Transverse colon (tissue), 4 donors: Measurements from ENCODE around the gene GMDS. TPM values are rescaled to one million over a fixed set of nuclear protein-coding genes. Genes with fewer than 3 reads are reported as not detected.

Experiments
- DNase-seq: peaks from one replicate; pipeline ENCODE4 v3.0.0-alpha.2; 2019
- H3K27ac ChIP-seq, 4 donors: fragments of 200-600 bp; sonication (generic); 2 replicates each; pipeline ENCODE4 v1.5.1; 2016 to 2018; ENCODE audit warnings: inconsistent platforms in 4 of 4
- H3K27me3 ChIP-seq: fragments of 200-600 bp; sonication (generic); 2 replicates; pipeline ENCODE4 v1.5.1; 2017; ENCODE audit warnings: inconsistent platforms
- H3K36me3 ChIP-seq, 4 donors: fragments of 200-600 bp; sonication (generic); 2 replicates each; pipeline ENCODE4 v1.5.1; 2017 to 2019; ENCODE audit warnings: inconsistent platforms in 4 of 4
- H3K4me1 ChIP-seq, 4 donors: fragments of 200-600 bp; sonication (generic); 2 replicates each; pipeline ENCODE4 v1.5.1; 2017 to 2020; ENCODE audit warnings: inconsistent platforms in 4 of 4
- H3K4me3 ChIP-seq, 4 donors: fragments of 200-600 bp; sonication (generic); 1 replicate in 1 of 4; 2 replicates in 3 of 4; pipeline versions ENCODE4 v1.5.1 to v1.6.1; 2017 to 2019; ENCODE audit warnings: inconsistent platforms in 4 of 4
- H3K9me3 ChIP-seq, 2 donors: fragments of 200-600 bp; sonication (generic); 2 replicates each; pipeline ENCODE4 v1.5.1; 2017 to 2019; ENCODE audit warnings: inconsistent platforms in 2 of 2
- CTCF ChIP-seq, 5 experiments: fragments of 200-600 bp in 3 of 5; fragments of 450-650 bp in 2 of 5; sonication (generic) in 3 of 5; IDR thresholded peaks; 1 replicate in 2 of 5; 2 replicates in 3 of 5; pipeline ENCODE4 v1.5.1; 2016 to 2017; ENCODE audit warnings: antibody characterized with exemption in 5 of 5, inconsistent platforms in 3 of 5, mild to moderate bottlenecking in 2 of 5, moderate library complexity in 1 of 5
- EP300 ChIP-seq: sonication (generic); formaldehyde crosslinking; IDR thresholded peaks from one replicate; pipeline ENCODE4 v1.6.1; 2017; ENCODE audit warnings: antibody characterized with exemption, low read depth
- POLR2A ChIP-seq: fragments of 450-650 bp; IDR thresholded peaks from one replicate; pipeline ENCODE4 v1.6.1; 2016; ENCODE audit warnings: antibody characterized with exemption, mild to moderate bottlenecking, moderate library complexity
- POLR2AphosphoS5 ChIP-seq, 3 donors: sonication (generic); formaldehyde crosslinking; IDR thresholded peaks; one replicate each; pipeline ENCODE4 v1.6.1; 2016; ENCODE audit warnings: antibody characterized with exemption in 3 of 3
- WGBS, 2 donors: methylation state at CpG; one replicate each; pipeline ENCODE4 v1.1.5; 2018; ENCODE audit warnings: low coverage in 1 of 2; 5-methylcytosine and 5-hydroxymethylcytosine counted together
- in situ Hi-C, 4 donors: fragments of 200-750 bp; cut with MboI; loops; one replicate each; pipeline versions ENCODE4 v1.15.0 to v1.15.1; 2017; ENCODE audit warnings: low sequenced_read_pairs in 3 of 4, low pct_ligation_motif_present in 1 of 4, low pct_unique_long_range_greater_than_20kb in 1 of 4
- intact Hi-C: fragments of 100-400 bp; cut with DNase I; formaldehyde crosslinking; loops from one replicate; pipeline ENCODE4 v1.15.1; 2023; ENCODE audit warnings: low total_unique reads
- total RNA-seq, 4 donors: library from RNA; depleted of rRNA; stranded (reverse); fragments of >200 nt; gene quantifications; one replicate each; pipeline ENCODE4 v1.1.0, GENCODE V29; 2016

GMDS gene
- total RNA-seq, 4 donors from 2014 or later = 66.2 to 546 (median 102) TPM

GRCh38 chr6:2197177-2197671 is 48.2 kb downstream of the GMDS start:
- in situ Hi-C loops (loop anchor here in 2 of 4 donors (10.0 to 25.0 kb wide), 2 partner anchors 440 to 602 kb away; no protein-coding TSS in a partner anchor), intact Hi-C loops (no loop called here)
- 78% methylated on average over 7 of the region's 7 CpGs; no CpG with 5 or more reads in 1 of the 2 donors for WGBS, 2 donors
- Histone ChIP-seq H3K4me1 (peaks cover 0 to 15% (median 4%) of the 10 kb centered on the region in 4 donors), H3K9me3 (no peaks in the 10 kb centered on the region), H3K27me3 (no peaks in the 10 kb centered on the region), H3K27ac (no peak overlapping the region), H3K4me3 (no peak overlapping the region), H3K36me3 (no peaks in the 10 kb centered on the region)
- no peak for DNase-seq
- TF ChIP-seq CTCF (IDR thresholded peaks at IDR 0.05) (no peak), EP300 (no peak), POLR2AphosphoS5 (IDR thresholded peaks at IDR 0.05) (no peak), POLR2A (no peak)

GRCh38 chr6:2196079-2196679 is 49.2 kb downstream of the GMDS start:
- 0 to 17% methylated on average over 1 of the region's 1 CpG for WGBS, 2 donors
- peaks cover 0 to 15% (median 4%) of the 10 kb centered on the region in 4 donors for H3K4me1 ChIP-seq
- H3K27me3 ChIP-seq = no peaks in the 10 kb centered on the region
- no peaks in the 10 kb centered on the region for H3K9me3 ChIP-seq
- no peak overlapping the region for H3K27ac ChIP-seq
- H3K4me3 ChIP-seq = no peak overlapping the region
- in situ Hi-C loops (loop anchor here in 2 of 4 donors (10.0 to 25.0 kb wide), 2 partner anchors 441 to 601 kb away; no protein-coding TSS in a partner anchor), intact Hi-C loops (no loop called here)
- H3K36me3 ChIP-seq = no peaks in the 10 kb centered on the region
- peak; percentile 21 for DNase-seq
- TF ChIP-seq EP300 = no peak
- TF ChIP-seq CTCF (IDR thresholded peaks at IDR 0.05) = peak; percentile 71 to 80 (median 76)

- in situ Hi-C loops (loop anchor here in 2 of 4 donors (10.0 to 25.0 kb wide), 2 partner anchors 443 to 600 kb away; no protein-coding TSS in a partner anchor), intact Hi-C loops (loop anchor here (5.0 kb wide), 1 partner anchor 597 kb away; no protein-coding TSS in a partner anchor)
- TF ChIP-seq CTCF (IDR thresholded peaks at IDR 0.05) (no peak), EP300 (no peak), POLR2AphosphoS5 (IDR thresholded peaks at IDR 0.05) (no peak), POLR2A (no peak)
- WGBS, 2 donors = 85 to 91% methylated on average over 4 of the region's 4 CpGs
- no peak for DNase-seq
- Histone ChIP-seq H3K27me3 (no peaks in the 10 kb centered on the region), H3K4me3 (no peak overlapping the region), H3K4me1 (peaks cover 0 to 15% (median 4%) of the 10 kb centered on the region in 4 donors), H3K9me3 (no peaks in the 10 kb centered on the region), H3K27ac (no peak overlapping the region), H3K36me3 (no peaks in the 10 kb centered on the region)
Measured at GRCh38 chr6:2194643-2195042, 50.8 kb downstream of the GMDS start.

- no peak overlapping the region for H3K4me3 ChIP-seq
- DNase-seq = no peak
- TF ChIP-seq CTCF (IDR thresholded peaks at IDR 0.05) (no peak), POLR2AphosphoS5 (IDR thresholded peaks at IDR 0.05) (no peak), POLR2A (no peak), EP300 (no peak)
- WGBS, 2 donors = 97 to 99% methylated on average over 5 of the region's 5 CpGs
- no peaks in the 10 kb centered on the region for H3K9me3 ChIP-seq
- in situ Hi-C loops = loop anchor here in 2 of 4 donors (10.0 to 25.0 kb wide), 2 partner anchors 443 to 599 kb away; no protein-coding TSS in a partner anchor
- intact Hi-C loops = loop anchor here (5.0 kb wide), 1 partner anchor 597 kb away; no protein-coding TSS in a partner anchor
- no peak overlapping the region for H3K27ac ChIP-seq
- no peaks in the 10 kb centered on the region for H3K27me3 ChIP-seq
- H3K36me3 ChIP-seq = no peaks in the 10 kb centered on the region
- H3K4me1 ChIP-seq = peaks cover 0 to 15% (median 4%) of the 10 kb centered on the region in 4 donors
Measured at GRCh38 chr6:2193931-2194330, 51.5 kb downstream of the GMDS start.
